K562 (cell line): ENCODE measurements around the gene PRRT1. TPM values are rescaled to one million over a fixed set of nuclear protein-coding genes. Genes with fewer than 3 reads are reported as not detected.

Experiments used
- CHD7 ChIP-seq: fragments of 200-600 bp; sonication (generic); IDR thresholded peaks from one replicate; pipeline ENCODE4 v1.6.1; 2012; ENCODE audit warnings: mild to moderate bottlenecking, low read depth, low read length, inconsistent platforms
- EWSR1 ChIP-seq: fragments of 450-650 bp; IDR thresholded peaks from 2 replicates; pipeline ENCODE4 v1.6.1; 2018; ENCODE audit warnings: borderline replicate concordance, mild to moderate bottlenecking, low read depth, moderate library complexity; ENCODE audit not compliant: partially characterized antibody
- ZBTB40 ChIP-seq, 2 experiments: fragments of 450-650 bp in 1 of 2; sonication (generic) in 1 of 2; formaldehyde crosslinking in 1 of 2; IDR thresholded peaks; 2 replicates each; pipeline versions ENCODE4 v1.7.1 to v1.9.0; 2016 to 2022; ENCODE audit warnings: inconsistent platforms in 1 of 2, mild to moderate bottlenecking in 1 of 2, missing genetic modification reagents in 1 of 2
- ZNF316 ChIP-seq: fragments of 450-650 bp; IDR thresholded peaks from 2 replicates; pipeline ENCODE4 v1.6.1; 2016
- polyA plus RNA-seq, 8 experiments: library from polyadenylated mRNA; depleted of rRNA in 4 of 8; stranded (reverse) in 5 of 8; unstranded in 3 of 8; fragments of >200 nt; fragmentation: Nextera tagmentation in 2 of 8; fragmentation: Illumina TruSeq in 1 of 8; extraction: Ambion mirVana in 2 of 8; extraction: Trizol in 1 of 8; gene quantifications; 2 replicates each; pipeline versions ENCODE4 v1.2.1 to v1.2.3, GENCODE V29; 2011 to 2014; ENCODE audit warnings: inconsistent platforms in 1 of 8, missing spikeins in 1 of 8
- total RNA-seq, 7 experiments: library from RNA; depleted of rRNA in 6 of 7; stranded (reverse); fragments of >200 nt in 6 of 7; fragmentation: Illumina TruSeq in 2 of 7; extraction: Trizol in 2 of 7; gene quantifications; 2 replicates each; pipeline versions ENCODE4 v1.2.1 to v1.2.3, GENCODE V29; 2011 to 2021; ENCODE audit warnings: low replicate concordance in 1 of 7

PRRT1 gene
- total and polyA plus RNA-seq, 9 of the 15 experiments (the other 6 are each of a cell fraction or from before 2014, with no cell fraction given): 0.14 to 3.5 (median 0.41) TPM

- peak; percentile 42; the same call in 1 of the 2 replicates for TF ChIP-seq ZBTB40 (IDR thresholded peaks at IDR 0.05)
- no peak for TF ChIP-seq ZBTB40 (CRISPR knock-in tag; IDR thresholded peaks at IDR 0.05)
- TF ChIP-seq EWSR1: no peak
- no peak; the same call in none of the 2 replicates for TF ChIP-seq ZNF316
- no peak for TF ChIP-seq CHD7
Measured at GRCh38 chr6:32178547-32179440, 27.1 kb upstream of the PRRT1 start (continued).
